Measurements from ENCODE around the gene NDUFB11.

DNA sequence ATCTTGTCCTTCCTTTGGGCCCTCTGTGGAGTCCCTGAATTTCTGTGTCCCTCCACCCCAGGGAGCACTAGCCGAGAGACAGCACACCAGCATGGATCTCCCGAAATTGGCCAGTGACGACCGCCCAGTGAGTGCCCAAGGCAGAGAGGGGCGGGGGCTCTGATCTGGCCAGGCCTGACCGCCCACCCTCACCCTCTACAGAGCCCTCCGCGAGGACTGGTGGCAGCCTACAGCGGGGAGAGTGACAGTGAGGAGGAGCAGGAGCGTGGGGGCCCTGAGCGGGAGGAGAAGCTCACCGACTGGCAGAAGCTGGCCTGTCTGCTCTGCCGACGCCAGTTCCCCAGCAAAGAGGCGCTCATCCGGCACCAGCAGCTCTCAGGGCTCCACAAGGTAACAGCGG is 40.7 kb upstream of the NDUFB11 start:
- no peak for TF ChIP-seq ZNF70 (CRISPR knock-in tag; IDR thresholded peaks at IDR 0.05)
- no peak for TF ChIP-seq GLIS3 (CRISPR knock-in tag; IDR thresholded peaks at IDR 0.05)
- TF ChIP-seq, protein P1, sequence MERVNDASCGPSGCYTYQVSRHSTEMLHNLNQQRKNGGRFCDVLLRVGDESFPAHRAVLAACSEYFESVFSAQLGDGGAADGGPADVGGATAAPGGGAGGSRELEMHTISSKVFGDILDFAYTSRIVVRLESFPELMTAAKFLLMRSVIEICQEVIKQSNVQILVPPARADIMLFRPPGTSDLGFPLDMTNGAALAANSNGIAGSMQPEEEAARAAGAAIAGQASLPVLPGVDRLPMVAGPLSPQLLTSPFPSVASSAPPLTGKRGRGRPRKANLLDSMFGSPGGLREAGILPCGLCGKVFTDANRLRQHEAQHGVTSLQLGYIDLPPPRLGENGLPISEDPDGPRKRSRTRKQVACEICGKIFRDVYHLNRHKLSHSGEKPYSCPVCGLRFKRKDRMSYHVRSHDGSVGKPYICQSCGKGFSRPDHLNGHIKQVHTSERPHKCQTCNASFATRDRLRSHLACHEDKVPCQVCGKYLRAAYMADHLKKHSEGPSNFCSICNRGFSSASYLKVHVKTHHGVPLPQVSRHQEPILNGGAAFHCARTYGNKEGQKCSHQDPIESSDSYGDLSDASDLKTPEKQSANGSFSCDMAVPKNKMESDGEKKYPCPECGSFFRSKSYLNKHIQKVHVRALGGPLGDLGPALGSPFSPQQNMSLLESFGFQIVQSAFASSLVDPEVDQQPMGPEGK (CRISPR knock-in tag; IDR thresholded peaks at IDR 0.05; ENCODE audit: borderline replicate concordance), result no peak
- TF ChIP-seq ZFP3 (CRISPR knock-in tag; IDR thresholded peaks at IDR 0.05), result no peak
- TF ChIP-seq OSR1 (CRISPR knock-in tag; IDR thresholded peaks at IDR 0.05), result no peak
- TF ChIP-seq CREB5 (CRISPR knock-in tag; IDR thresholded peaks at IDR 0.05; ENCODE audit: low read depth), result no peak

Data from SK-N-SH treated with all-trans-retinoic acid at 6 μM for 48 hours (cell line).